Liver (tissue), 9 donors: Measurements from ENCODE around the gene BSN. TPM values are rescaled to one million over a fixed set of nuclear protein-coding genes. Genes with fewer than 3 reads are reported as not detected.

Experiments
- DNase-seq: peaks from one replicate; pipeline ENCODE4 v3.0.0-alpha.2; 2017; ENCODE audit warnings: low spot score
- H3K27ac ChIP-seq, 2 donors: one replicate each; pipeline ENCODE4 v1.7.0; 2013; ENCODE audit warnings: inconsistent platforms in 2 of 2, low read length in 2 of 2, control low read depth in 1 of 2, low read depth in 1 of 2, mild to moderate bottlenecking in 1 of 2
- H3K27me3 ChIP-seq, 4 donors: one replicate each; pipeline versions ENCODE4 v1.6.1 to v1.7.0; 2013; ENCODE audit warnings: low read length in 3 of 4, inconsistent platforms in 1 of 4, mild to moderate bottlenecking in 1 of 4, moderate library complexity in 1 of 4; ENCODE audit not compliant: control insufficient read depth in 4 of 4, insufficient read depth in 4 of 4
- H3K36me3 ChIP-seq, 4 donors: one replicate each; pipeline versions ENCODE4 v1.6.1 to v1.7.0; 2013; ENCODE audit warnings: low read length in 3 of 4, mild to moderate bottlenecking in 3 of 4, low read depth in 1 of 4, moderate library complexity in 1 of 4; ENCODE audit not compliant: control insufficient read depth in 4 of 4, insufficient read depth in 3 of 4
- H3K4me1 ChIP-seq, 4 donors: one replicate each; pipeline versions ENCODE4 v1.6.1 to v1.7.0; 2013; ENCODE audit warnings: low read length in 3 of 4, mild to moderate bottlenecking in 3 of 4, moderate library complexity in 1 of 4; ENCODE audit not compliant: control insufficient read depth in 4 of 4, insufficient read depth in 4 of 4
- H3K4me3 ChIP-seq, 3 donors: one replicate each; pipeline versions ENCODE4 v1.6.1 to v1.7.0; 2013; ENCODE audit warnings: low read length in 3 of 3, control low read depth in 1 of 3, low read depth in 1 of 3, mild to moderate bottlenecking in 1 of 3
- H3K9ac ChIP-seq, 2 donors: one replicate each; pipeline ENCODE4 v1.7.0; 2013; ENCODE audit warnings: low read length in 2 of 2, mild to moderate bottlenecking in 2 of 2, moderate library complexity in 2 of 2, control low read depth in 1 of 2, low read depth in 1 of 2
- H3K9me3 ChIP-seq, 4 donors: one replicate each; pipeline versions ENCODE4 v1.6.1 to v1.7.0; 2013; ENCODE audit warnings: low read length in 3 of 4; ENCODE audit not compliant: control insufficient read depth in 4 of 4
- FOXA1 ChIP-seq: IDR thresholded peaks from 2 replicates; pipeline ENCODE4 v1.6.1; 2016; ENCODE audit warnings: antibody characterized with exemption
- FOXA2 ChIP-seq: IDR thresholded peaks from 2 replicates; pipeline ENCODE4 v1.6.1; 2016; ENCODE audit warnings: antibody characterized with exemption
- GABPA ChIP-seq, 2 donors: IDR thresholded peaks in 1 of 2; conservative IDR thresholded peaks in 1 of 2; 2 replicates each; pipeline ENCODE4 v1.6.1; 2016; ENCODE audit warnings: antibody characterized with exemption in 2 of 2, mild to moderate bottlenecking in 1 of 2, moderate library complexity in 1 of 2
- HNF4A ChIP-seq, 2 donors: conservative IDR thresholded peaks; 2 replicates each; pipeline ENCODE4 v1.6.1; 2016; ENCODE audit warnings: antibody characterized with exemption in 2 of 2, mild to moderate bottlenecking in 2 of 2
- HNF4G ChIP-seq: IDR thresholded peaks from 2 replicates; pipeline ENCODE4 v1.6.1; 2016; ENCODE audit warnings: antibody characterized with exemption
- JUND ChIP-seq, 2 donors: IDR thresholded peaks; 2 replicates each; pipeline ENCODE4 v1.6.1; 2016; ENCODE audit warnings: antibody characterized with exemption in 2 of 2
- NR2F2 ChIP-seq: IDR thresholded peaks from 2 replicates; pipeline ENCODE4 v1.6.1; 2016; ENCODE audit warnings: antibody characterized with exemption
- RAD21 ChIP-seq, 2 donors: IDR thresholded peaks; 2 replicates each; pipeline ENCODE4 v1.6.1; 2016; ENCODE audit warnings: antibody characterized with exemption in 2 of 2, mild to moderate bottlenecking in 2 of 2
- RXRA ChIP-seq, 2 donors: IDR thresholded peaks; 2 replicates each; pipeline ENCODE4 v1.6.1; 2017 to 2018; ENCODE audit warnings: antibody characterized with exemption in 2 of 2, mild to moderate bottlenecking in 1 of 2
- SP1 ChIP-seq: IDR thresholded peaks from 2 replicates; pipeline ENCODE4 v1.6.1; 2018; ENCODE audit warnings: antibody characterized with exemption, mild to moderate bottlenecking
- TAF1 ChIP-seq: conservative IDR thresholded peaks from 2 replicates; pipeline ENCODE4 v1.6.1; 2016; ENCODE audit warnings: antibody characterized with exemption, mild to moderate bottlenecking
- WGBS: extraction: QIAGEN DNeasy Blood & Tissue Kit; methylation state at CpG from one replicate; pipeline ENCODE4 v1.1.7; 2013; 5-methylcytosine and 5-hydroxymethylcytosine counted together
- polyA plus RNA-seq, 2 donors: library from polyadenylated mRNA; stranded (reverse) in 1 of 2; unstranded in 1 of 2; fragments of 200-250 nt in 1 of 2; fragments of >200 nt in 1 of 2; fragmentation: Nextera tagmentation in 1 of 2; extraction: Ambion mirVana in 1 of 2; gene quantifications; one replicate each; pipeline versions ENCODE4 v1.2.1 to v1.2.3, GENCODE V29; 2013 to 2015
- total RNA-seq, 2 donors: library from RNA; depleted of rRNA; stranded (reverse); fragments of >200 nt; gene quantifications; one replicate each; pipeline ENCODE4 v1.2.3, GENCODE V29; 2014
- TF ChIP-seq, protein P1 (sequence below): fragments of 150-350 bp; IDR thresholded peaks from 2 replicates; pipeline ENCODE4 v1.5.1; 2017; ENCODE audit warnings: improper control_type of control experiment, low read depth, low read length; ENCODE audit not compliant: missing input control
- TF ChIP-seq, protein P2 (sequence below): IDR thresholded peaks from 2 replicates; pipeline ENCODE4 v1.6.1; 2016; ENCODE audit warnings: antibody characterized with exemption
- TF ChIP-seq, protein P3 (sequence below): IDR thresholded peaks from 2 replicates; pipeline ENCODE4 v1.6.1; 2016; ENCODE audit warnings: antibody characterized with exemption
- TF ChIP-seq, protein P4 (sequence below): IDR thresholded peaks from 2 replicates; pipeline ENCODE4 v1.6.1; 2016; ENCODE audit warnings: antibody characterized with exemption, mild to moderate bottlenecking
- donor health status: healthy.
- donor health status: healthy.
- donor health status: healthy.
- donor health status: healthy.
- donor health status: healthy.

The BSN gene
- total and polyA plus RNA-seq, 4 donors, result 0.32 to 0.67 (median 0.40) TPM

DNA sequence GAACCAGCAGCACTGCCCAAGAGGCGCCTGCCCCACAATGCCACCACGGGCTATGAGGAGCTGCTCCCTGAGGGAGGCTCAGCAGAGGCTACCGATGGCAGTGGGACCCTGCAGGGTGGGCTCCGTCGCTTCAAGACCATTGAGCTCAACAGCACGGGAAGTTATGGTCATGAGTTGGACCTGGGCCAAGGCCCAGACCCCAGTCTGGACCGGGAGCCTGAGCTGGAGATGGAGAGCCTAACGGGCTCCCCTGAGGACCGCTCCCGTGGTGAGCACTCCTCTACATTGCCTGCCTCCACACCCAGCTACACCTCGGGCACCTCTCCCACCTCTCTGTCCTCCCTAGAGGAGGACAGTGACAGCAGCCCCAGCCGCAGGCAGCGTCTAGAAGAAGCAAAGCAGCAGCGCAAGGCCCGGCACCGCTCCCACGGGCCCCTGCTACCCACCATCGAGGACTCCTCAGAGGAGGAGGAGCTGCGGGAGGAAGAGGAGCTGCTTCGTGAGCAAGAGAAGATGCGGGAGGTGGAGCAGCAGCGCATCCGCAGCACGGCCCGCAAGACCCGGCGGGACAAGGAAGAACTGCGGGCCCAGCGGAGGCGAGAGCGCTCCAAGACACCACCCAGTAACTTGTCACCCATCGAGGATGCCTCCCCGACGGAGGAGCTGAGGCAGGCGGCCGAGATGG lies 98.1 kb downstream of the BSN start:
- TF ChIP-seq, protein P1, sequence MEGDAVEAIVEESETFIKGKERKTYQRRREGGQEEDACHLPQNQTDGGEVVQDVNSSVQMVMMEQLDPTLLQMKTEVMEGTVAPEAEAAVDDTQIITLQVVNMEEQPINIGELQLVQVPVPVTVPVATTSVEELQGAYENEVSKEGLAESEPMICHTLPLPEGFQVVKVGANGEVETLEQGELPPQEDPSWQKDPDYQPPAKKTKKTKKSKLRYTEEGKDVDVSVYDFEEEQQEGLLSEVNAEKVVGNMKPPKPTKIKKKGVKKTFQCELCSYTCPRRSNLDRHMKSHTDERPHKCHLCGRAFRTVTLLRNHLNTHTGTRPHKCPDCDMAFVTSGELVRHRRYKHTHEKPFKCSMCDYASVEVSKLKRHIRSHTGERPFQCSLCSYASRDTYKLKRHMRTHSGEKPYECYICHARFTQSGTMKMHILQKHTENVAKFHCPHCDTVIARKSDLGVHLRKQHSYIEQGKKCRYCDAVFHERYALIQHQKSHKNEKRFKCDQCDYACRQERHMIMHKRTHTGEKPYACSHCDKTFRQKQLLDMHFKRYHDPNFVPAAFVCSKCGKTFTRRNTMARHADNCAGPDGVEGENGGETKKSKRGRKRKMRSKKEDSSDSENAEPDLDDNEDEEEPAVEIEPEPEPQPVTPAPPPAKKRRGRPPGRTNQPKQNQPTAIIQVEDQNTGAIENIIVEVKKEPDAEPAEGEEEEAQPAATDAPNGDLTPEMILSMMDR, result no peak
- TF ChIP-seq FOXA1, result no peak
- TF ChIP-seq GABPA (IDR thresholded peaks at IDR 0.05 in 1 of 2, conservative IDR thresholded peaks at IDR 0.05 in 1 of 2), result no peak
- no peak for TF ChIP-seq HNF4A (conservative IDR thresholded peaks at IDR 0.05)
- no peak for TF ChIP-seq NR2F2
- TF ChIP-seq TAF1, result no peak
- TF ChIP-seq RAD21 (IDR thresholded peaks at IDR 0.05), result no peak
- no peak for TF ChIP-seq RXRA (IDR thresholded peaks at IDR 0.05)
- TF ChIP-seq, protein P2, sequence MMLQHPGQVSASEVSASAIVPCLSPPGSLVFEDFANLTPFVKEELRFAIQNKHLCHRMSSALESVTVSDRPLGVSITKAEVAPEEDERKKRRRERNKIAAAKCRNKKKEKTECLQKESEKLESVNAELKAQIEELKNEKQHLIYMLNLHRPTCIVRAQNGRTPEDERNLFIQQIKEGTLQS, result no peak
- TF ChIP-seq, protein P3, sequence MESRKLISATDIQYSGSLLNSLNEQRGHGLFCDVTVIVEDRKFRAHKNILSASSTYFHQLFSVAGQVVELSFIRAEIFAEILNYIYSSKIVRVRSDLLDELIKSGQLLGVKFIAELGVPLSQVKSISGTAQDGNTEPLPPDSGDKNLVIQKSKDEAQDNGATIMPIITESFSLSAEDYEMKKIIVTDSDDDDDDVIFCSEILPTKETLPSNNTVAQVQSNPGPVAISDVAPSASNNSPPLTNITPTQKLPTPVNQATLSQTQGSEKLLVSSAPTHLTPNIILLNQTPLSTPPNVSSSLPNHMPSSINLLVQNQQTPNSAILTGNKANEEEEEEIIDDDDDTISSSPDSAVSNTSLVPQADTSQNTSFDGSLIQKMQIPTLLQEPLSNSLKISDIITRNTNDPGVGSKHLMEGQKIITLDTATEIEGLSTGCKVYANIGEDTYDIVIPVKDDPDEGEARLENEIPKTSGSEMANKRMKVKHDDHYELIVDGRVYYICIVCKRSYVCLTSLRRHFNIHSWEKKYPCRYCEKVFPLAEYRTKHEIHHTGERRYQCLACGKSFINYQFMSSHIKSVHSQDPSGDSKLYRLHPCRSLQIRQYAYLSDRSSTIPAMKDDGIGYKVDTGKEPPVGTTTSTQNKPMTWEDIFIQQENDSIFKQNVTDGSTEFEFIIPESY, result no peak
- TF ChIP-seq HNF4G, result no peak
- TF ChIP-seq FOXA2, result no peak
- Histone ChIP-seq H3K36me3 (no peaks in the 10 kb centered on the region), H3K27me3 (no peaks in the 10 kb centered on the region), H3K4me1 (peaks cover 0 to 8% (median 4%) of the 10 kb centered on the region in 4 donors), H3K9ac (no peak overlapping the region), H3K27ac (no peak overlapping the region), H3K9me3 (no peaks in the 10 kb centered on the region), H3K4me3 (no peak overlapping the region)
- WGBS, result 93% methylated on average over 36 of the region's 36 CpGs
- no peak for DNase-seq

DNA sequence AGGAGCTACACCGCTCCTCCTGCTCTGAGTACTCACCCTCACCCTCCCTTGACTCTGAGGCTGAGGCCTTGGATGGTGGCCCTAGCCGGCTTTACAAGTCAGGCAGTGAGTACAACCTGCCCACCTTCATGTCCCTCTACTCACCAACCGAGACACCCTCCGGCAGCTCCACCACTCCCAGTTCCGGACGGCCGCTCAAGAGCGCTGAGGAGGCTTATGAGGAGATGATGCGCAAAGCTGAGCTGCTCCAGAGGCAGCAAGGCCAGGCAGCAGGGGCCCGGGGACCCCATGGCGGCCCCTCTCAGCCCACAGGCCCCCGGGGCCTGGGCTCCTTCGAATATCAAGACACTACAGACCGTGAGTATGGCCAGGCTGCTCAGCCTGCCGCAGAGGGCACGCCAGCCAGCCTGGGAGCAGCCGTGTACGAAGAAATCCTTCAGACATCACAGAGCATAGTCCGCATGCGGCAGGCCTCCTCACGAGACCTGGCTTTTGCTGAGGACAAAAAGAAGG lies 98.7 kb downstream of the BSN start:
- 94% methylated on average over 21 of the region's 21 CpGs for WGBS
- DNase-seq, result no peak
- no peaks in the 10 kb centered on the region for H3K36me3 ChIP-seq
- peaks cover 0 to 4% (median under 1%) of the 10 kb centered on the region in 4 donors for H3K4me1 ChIP-seq
- no peaks in the 10 kb centered on the region for H3K27me3 ChIP-seq
- TF ChIP-seq JUND (IDR thresholded peaks at IDR 0.05), result no peak
- no peak for TF ChIP-seq RXRA (IDR thresholded peaks at IDR 0.05)
- TF ChIP-seq, protein P4, sequence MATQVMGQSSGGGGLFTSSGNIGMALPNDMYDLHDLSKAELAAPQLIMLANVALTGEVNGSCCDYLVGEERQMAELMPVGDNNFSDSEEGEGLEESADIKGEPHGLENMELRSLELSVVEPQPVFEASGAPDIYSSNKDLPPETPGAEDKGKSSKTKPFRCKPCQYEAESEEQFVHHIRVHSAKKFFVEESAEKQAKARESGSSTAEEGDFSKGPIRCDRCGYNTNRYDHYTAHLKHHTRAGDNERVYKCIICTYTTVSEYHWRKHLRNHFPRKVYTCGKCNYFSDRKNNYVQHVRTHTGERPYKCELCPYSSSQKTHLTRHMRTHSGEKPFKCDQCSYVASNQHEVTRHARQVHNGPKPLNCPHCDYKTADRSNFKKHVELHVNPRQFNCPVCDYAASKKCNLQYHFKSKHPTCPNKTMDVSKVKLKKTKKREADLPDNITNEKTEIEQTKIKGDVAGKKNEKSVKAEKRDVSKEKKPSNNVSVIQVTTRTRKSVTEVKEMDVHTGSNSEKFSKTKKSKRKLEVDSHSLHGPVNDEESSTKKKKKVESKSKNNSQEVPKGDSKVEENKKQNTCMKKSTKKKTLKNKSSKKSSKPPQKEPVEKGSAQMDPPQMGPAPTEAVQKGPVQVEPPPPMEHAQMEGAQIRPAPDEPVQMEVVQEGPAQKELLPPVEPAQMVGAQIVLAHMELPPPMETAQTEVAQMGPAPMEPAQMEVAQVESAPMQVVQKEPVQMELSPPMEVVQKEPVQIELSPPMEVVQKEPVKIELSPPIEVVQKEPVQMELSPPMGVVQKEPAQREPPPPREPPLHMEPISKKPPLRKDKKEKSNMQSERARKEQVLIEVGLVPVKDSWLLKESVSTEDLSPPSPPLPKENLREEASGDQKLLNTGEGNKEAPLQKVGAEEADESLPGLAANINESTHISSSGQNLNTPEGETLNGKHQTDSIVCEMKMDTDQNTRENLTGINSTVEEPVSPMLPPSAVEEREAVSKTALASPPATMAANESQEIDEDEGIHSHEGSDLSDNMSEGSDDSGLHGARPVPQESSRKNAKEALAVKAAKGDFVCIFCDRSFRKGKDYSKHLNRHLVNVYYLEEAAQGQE, result no peak
- no peak for TF ChIP-seq FOXA2
- no peak for TF ChIP-seq SP1
- TF ChIP-seq NR2F2, result no peak
- no peak overlapping the region for H3K9ac ChIP-seq
- H3K9me3 ChIP-seq, result no peaks in the 10 kb centered on the region
- no peak overlapping the region for H3K4me3 ChIP-seq
- H3K27ac ChIP-seq, result no peak overlapping the region
